Naive thymus-derived CD8-positive, alpha-beta T cell (primary cell): ENCODE results near the gene FBXO8. TPM values are rescaled to one million over a fixed set of nuclear protein-coding genes. Genes with fewer than 3 reads are reported as not detected.

Experiments
- ATAC-seq, 2 donors: fragments of 150-1000 bp; cut with Tn5 transposase in 1 of 2; sonication (Bioruptor Pico), chemical (Tn5 transposase) in 1 of 2; 1 replicate in 1 of 2; 2 replicates in 1 of 2; pipeline ENCODE4 v1.10.0; 2021; ENCODE audit warnings: mild to moderate bottlenecking in 2 of 2, moderate library complexity in 2 of 2
- POLR2A ChIA-PET: fragments of 350-600 bp; sonication (Branson Sonifier 250); formaldehyde crosslinking; loops from one replicate; lab custom pipeline; 2021; ENCODE audit warnings: antibody characterized with exemption; lab: Charles Lee
- DNase-seq, 10 donors: peaks; one replicate each; pipeline versions ENCODE4 v3.0.0 to v3.0.0-alpha.2; 2020 to 2022
- H3K27ac Mint-ChIP-seq, 10 donors: one replicate each; pipeline ENCODE4 v1.8.0; 2020 to 2022; ENCODE audit warnings: mild to moderate bottlenecking in 10 of 10, mixed read lengths in 10 of 10, moderate library complexity in 4 of 10, inconsistent platforms in 1 of 10
- H3K27me3 Mint-ChIP-seq, 5 donors: one replicate each; pipeline ENCODE4 v1.8.0; 2021 to 2022; ENCODE audit warnings: mixed read lengths in 5 of 5
- H3K36me3 Mint-ChIP-seq, 3 donors: one replicate each; pipeline ENCODE4 v1.8.0; 2020 to 2022; ENCODE audit warnings: mixed read lengths in 3 of 3, mild to moderate bottlenecking in 2 of 3, inconsistent platforms in 1 of 3
- H3K4me1 Mint-ChIP-seq, 4 donors: one replicate each; pipeline ENCODE4 v1.8.0; 2021 to 2022; ENCODE audit warnings: mixed read lengths in 4 of 4
- H3K4me3 Mint-ChIP-seq, 10 donors: one replicate each; pipeline ENCODE4 v1.8.0; 2020 to 2022; ENCODE audit warnings: mild to moderate bottlenecking in 10 of 10, mixed read lengths in 10 of 10, moderate library complexity in 6 of 10, inconsistent platforms in 1 of 10
- H3K9me3 Mint-ChIP-seq, 9 donors: one replicate each; pipeline ENCODE4 v1.8.0; 2020 to 2022; ENCODE audit warnings: mixed read lengths in 9 of 9, mild to moderate bottlenecking in 3 of 9, inconsistent platforms in 1 of 9, moderate library complexity in 1 of 9
- polyA plus RNA-seq, 3 donors: library from polyadenylated mRNA; unstranded; fragments of 300-500 nt; fragmentation: Illumina TruSeq; gene quantifications; one replicate each; pipeline ENCODE4 v1.2.3, GENCODE V29; 2021
- total RNA-seq, 8 experiments: library from RNA in 2 of 8; stranded (reverse) in 2 of 8; gene quantifications; one replicate each; pipeline ENCODE4 v1.2.3 and lab custom pipeline; 2021 to 2026

Gene FBXO8
- total and polyA plus RNA-seq, 5 experiments from 2014 or later, result 11.0 to 25.4 (median 15.4) TPM

GRCh38 chr4:174193438-174194374, 89.8 kb downstream of the FBXO8 start:
- no peak for DNase-seq
- no peak overlapping the region for H3K27ac Mint-ChIP-seq
- no peaks in the 10 kb centered on the region for H3K4me1 Mint-ChIP-seq
- H3K9me3 Mint-ChIP-seq, result no peaks in the 10 kb centered on the region
- no peak overlapping the region for H3K4me3 Mint-ChIP-seq
- ATAC-seq, result no peak
- no peaks in the 10 kb centered on the region for H3K36me3 Mint-ChIP-seq
- peaks cover 18 to 59% (median 20%) of the 10 kb centered on the region in 5 donors for H3K27me3 Mint-ChIP-seq
- POLR2A ChIA-PET, result no interaction called here

GRCh38 chr4:174192943-174193342, 90.5 kb downstream of the FBXO8 start:
- Mint-ChIP-seq H3K4me3 (no peak overlapping the region), H3K4me1 (no peaks in the 10 kb centered on the region), H3K36me3 (no peaks in the 10 kb centered on the region), H3K27ac (no peak overlapping the region), H3K27me3 (peaks cover 18 to 51% (median 20%) of the 10 kb centered on the region in 5 donors), H3K9me3 (no peaks in the 10 kb centered on the region)
- POLR2A ChIA-PET, result no interaction called here
- DNase-seq (no peak), ATAC-seq (no peak)

GRCh38 chr4:174190832-174191500, 92.5 kb downstream of the FBXO8 start:
- POLR2A ChIA-PET, result no interaction called here
- H3K4me1 Mint-ChIP-seq, result no peaks in the 10 kb centered on the region
- H3K27me3 Mint-ChIP-seq, result peaks cover 19 to 51% (median 28%) of the 10 kb centered on the region in 5 donors
- H3K4me3 Mint-ChIP-seq, result no peak overlapping the region
- ATAC-seq (no peak), DNase-seq (no peak)
- H3K36me3 Mint-ChIP-seq, result no peaks in the 10 kb centered on the region
- H3K9me3 Mint-ChIP-seq, result no peaks in the 10 kb centered on the region
- no peak overlapping the region for H3K27ac Mint-ChIP-seq

- Mint-ChIP-seq H3K36me3 (no peaks in the 10 kb centered on the region), H3K27ac (no peak overlapping the region), H3K9me3 (no peaks in the 10 kb centered on the region), H3K4me3 (no peak overlapping the region), H3K4me1 (no peaks in the 10 kb centered on the region), H3K27me3 (peaks cover 16 to 52% (median 29%) of the 10 kb centered on the region in 5 donors)
- POLR2A ChIA-PET, result no interaction called here
- ATAC-seq (no peak), DNase-seq (no peak)
Observed at GRCh38 chr4:174189392-174190015, 94.0 kb downstream of the FBXO8 start.

Other genes starting within 250 kb of the FBXO8 start
- 10 to 100 TPM; 21.2 to 23.4 TPM for gene CEP44, start 244 bp upstream of the FBXO8 start, total RNA-seq
- 1 to 10 TPM; 6.6 to 7.6 (median 6.7) TPM for gene CEP44, start 244 bp upstream of the FBXO8 start, polyA plus RNA-seq
- gene HPGD, start 238.8 kb upstream of the FBXO8 start, total RNA-seq, result 1 to 10 TPM; 6.8 to 7.5 TPM
- gene HPGD, start 238.8 kb upstream of the FBXO8 start, polyA plus RNA-seq, result 10 to 100 TPM; 10.6 to 16.1 (median 14.6) TPM